ENCODE data around the gene SIGLEC8. TPM values are rescaled to one million over a fixed set of nuclear protein-coding genes. Genes with fewer than 3 reads are reported as not detected.

Gene SIGLEC8
- total and polyA plus RNA-seq, 9 of the 15 experiments (the other 6 are each of a cell fraction or from before 2014, with no cell fraction given) = 0.04 to 0.65 (median 0.39) TPM

DNA sequence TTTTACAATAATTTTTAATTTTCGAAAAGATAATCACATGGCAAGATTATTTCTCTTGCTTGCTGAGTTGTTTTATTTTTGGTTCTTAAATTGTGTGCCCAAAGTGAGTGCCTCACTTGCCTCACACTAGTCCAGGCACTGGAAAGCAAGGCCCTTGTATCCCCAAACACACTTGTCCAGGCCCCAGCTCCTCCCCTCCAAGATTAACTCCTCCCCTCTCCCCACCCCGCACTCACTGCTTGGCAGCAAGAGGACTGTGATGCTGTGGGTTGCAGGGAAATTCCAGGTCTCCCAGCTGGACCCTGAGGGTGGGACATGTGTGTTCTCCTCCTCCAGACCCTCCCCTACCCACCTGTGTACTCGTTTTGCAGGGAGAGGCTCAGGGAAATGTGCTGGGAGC lies 39.4 kb upstream of the SIGLEC8 start:
- no peak overlapping the region for H3K27ac ChIP-seq (ENCODE audit: extremely low read depth, low read depth, low read length)
- no peaks in the 10 kb centered on the region for H4K20me1 ChIP-seq (replicated peaks; ENCODE audit: control insufficient read depth, insufficient read depth, low read length)
- no peaks in the 10 kb centered on the region for H3K27me3 ChIP-seq (ENCODE audit: control insufficient read depth in 2 of 2, insufficient read depth in 2 of 2, low read length in 2 of 2)
- H3K4me3 ChIP-seq = no peak overlapping the region
- peak overlapping the region; percentile 81 for H2AFZ ChIP-seq (ENCODE audit: low read depth, low read length)
- H3K4me2 ChIP-seq (ENCODE audit: insufficient read depth, low read length) = peak overlapping the region; percentile 2; the same call in 1 of the 2 replicates
- CTCF ChIA-PET (ENCODE audit: low intra/inter-chr PET ratio) = no interaction called here
- no peaks in the 10 kb centered on the region for H3K36me3 ChIP-seq (ENCODE audit: control insufficient read depth, insufficient read depth, low read length)
- 0 out of 4 replicates have a peak overlapping the region, but pooled peaks of 1 of the 2 experiments have one; percentile 17 for H3K9ac ChIP-seq (ENCODE audit: insufficient read depth in 1 of 2, low read depth in 2 of 2, low read length in 2 of 2)
- peak; percentile 51 for FAIRE-seq
- H3K79me2 ChIP-seq (ENCODE audit: control insufficient read depth, insufficient read depth, low read length) = no peaks in the 10 kb centered on the region; the same call in 2 of the 3 replicates
- H3K9me1 ChIP-seq (ENCODE audit: control insufficient read depth, insufficient read depth, low read length) = no peaks in the 10 kb centered on the region
- TF ChIP-seq BRF2 (IDR thresholded peaks at IDR 0.05; ENCODE audit: borderline replicate concordance, insufficient read depth, insufficient read length) (no peak), ATF1 (CRISPR knock-in tag; IDR thresholded peaks at IDR 0.05) (no peak), ATF1 (tag; IDR thresholded peaks at IDR 0.05) (no peak), THAP12 (CRISPR knock-in tag; IDR thresholded peaks at IDR 0.05) (no peak), ID3 (CRISPR knock-in tag; IDR thresholded peaks at IDR 0.05) (no peak), ID3 (tag; IDR thresholded peaks at IDR 0.05) (no peak), LEF1 (IDR thresholded peaks at IDR 0.05) (no peak), CBFB (CRISPR knock-in tag; IDR thresholded peaks at IDR 0.05) (no peak), SIX5 (IDR thresholded peaks at IDR 0.05; ENCODE audit: borderline replicate concordance in 1 of 2, insufficient read depth in 1 of 2, low read depth in 1 of 2, low read length in 2 of 2) (no peak), IFI16 (CRISPR knock-in tag; IDR thresholded peaks at IDR 0.05) (no peak), SMARCA4 (IDR thresholded peaks at IDR 0.05) (no peak), HDGF (IDR thresholded peaks at IDR 0.05) (no peak), CCNT2 (IDR thresholded peaks at IDR 0.05; ENCODE audit: borderline replicate concordance, extremely low read depth, insufficient read length, low read depth, low read length) (no peak), RBFOX2 (IDR thresholded peaks at IDR 0.05; ENCODE audit: low read depth, low read length) (no peak), NBN (IDR thresholded peaks at IDR 0.05; ENCODE audit: low read depth) (no peak), ZNF644 (tag; IDR thresholded peaks at IDR 0.05; ENCODE audit: low read depth) (no peak), CREM (IDR thresholded peaks at IDR 0.05; ENCODE audit: low read depth) (no peak), ZNF146 (CRISPR knock-in tag; IDR thresholded peaks at IDR 0.05; ENCODE audit: unreplicated experiment) (no peak), ZNF197 (CRISPR knock-in tag; IDR thresholded peaks at IDR 0.05; ENCODE audit: low read depth) (no peak)
- TF ChIP-seq, protein P1, sequence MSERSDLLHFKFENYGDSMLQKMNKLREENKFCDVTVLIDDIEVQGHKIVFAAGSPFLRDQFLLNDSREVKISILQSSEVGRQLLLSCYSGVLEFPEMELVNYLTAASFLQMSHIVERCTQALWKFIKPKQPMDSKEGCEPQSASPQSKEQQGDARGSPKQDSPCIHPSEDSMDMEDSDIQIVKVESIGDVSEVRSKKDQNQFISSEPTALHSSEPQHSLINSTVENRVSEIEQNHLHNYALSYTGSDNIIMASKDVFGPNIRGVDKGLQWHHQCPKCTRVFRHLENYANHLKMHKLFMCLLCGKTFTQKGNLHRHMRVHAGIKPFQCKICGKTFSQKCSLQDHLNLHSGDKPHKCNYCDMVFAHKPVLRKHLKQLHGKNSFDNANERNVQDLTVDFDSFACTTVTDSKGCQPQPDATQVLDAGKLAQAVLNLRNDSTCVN (CRISPR knock-in tag; IDR thresholded peaks at IDR 0.05) = no peak
- no peaks in the 10 kb centered on the region for H3K9me3 ChIP-seq (replicated peaks; ENCODE audit: control insufficient read depth, insufficient read depth, low read depth, low read length)
- 13% methylated on average over 3 of the region's 3 CpGs for WGBS (ENCODE audit: insufficient coverage, low coverage, missing lambda C conversion rate)
- intact Hi-C loops (cut with micrococcal nuclease) = no loop called here
- peak in 3 of 4 experiments; percentile 26 to 63 (median 48) for DNase-seq (ENCODE audit: extremely low read depth in 1 of 4, low spot score in 3 of 4)
- BruUV-seq (replicated peaks) = no TSS peak
- H3K4me1 ChIP-seq (replicated peaks in 1 of 2; ENCODE audit: control insufficient read depth in 2 of 2, insufficient read depth in 2 of 2, low read length in 2 of 2) = peaks cover 15 to 20% of the 10 kb centered on the region in 2 experiments
- POLR2A ChIA-PET = interaction anchor here (0.8 to 1.0 kb wide), 5 partner anchors 9 to 206 kb away, joined by 3 to 4 read pairs (median 4); no protein-coding TSS in a partner anchor
- in situ Hi-C loops (cut with MboI) = no loop called here
- ATAC-seq = peak; percentile 90

Data from K562 (cell line).